Muscle layer of colon (tissue), 2 donors: ENCODE measurements around the gene AQP4.

Experiments
- H3K27ac ChIP-seq: one replicate; pipeline ENCODE4 v1.7.0; 2013; ENCODE audit warnings: low read depth, mild to moderate bottlenecking, low read length, moderate library complexity
- H3K27me3 ChIP-seq, 2 donors: one replicate each; pipeline ENCODE4 v1.7.0; 2013; ENCODE audit warnings: low read length in 2 of 2, mild to moderate bottlenecking in 2 of 2; ENCODE audit not compliant: insufficient read depth in 2 of 2, control insufficient read depth in 1 of 2
- H3K36me3 ChIP-seq: one replicate; pipeline ENCODE4 v1.7.0; 2013; ENCODE audit warnings: mild to moderate bottlenecking, low read length; ENCODE audit not compliant: insufficient read depth
- H3K4me1 ChIP-seq: one replicate; pipeline ENCODE4 v1.7.0; 2013; ENCODE audit warnings: mild to moderate bottlenecking, low read length; ENCODE audit not compliant: insufficient read depth
- H3K4me3 ChIP-seq, 2 donors: one replicate each; pipeline ENCODE4 v1.7.0; 2013; ENCODE audit warnings: low read length in 2 of 2, low read depth in 1 of 2, mild to moderate bottlenecking in 1 of 2, moderate library complexity in 1 of 2
- H3K9ac ChIP-seq: one replicate; pipeline ENCODE4 v1.7.0; 2013; ENCODE audit warnings: low read length
- H3K9me3 ChIP-seq: one replicate; pipeline ENCODE4 v1.7.0; 2013; ENCODE audit warnings: mild to moderate bottlenecking, low read length
- donor health status: abdominal sarcoma.
- donor health status: Adenocarcinoma of cecum.

The AQP4 gene

GRCh38 chr18:26803643-26804042, 61.9 kb downstream of the AQP4 start:
- Histone ChIP-seq H3K27me3 (no peaks in the 10 kb centered on the region), H3K4me1 (no peaks in the 10 kb centered on the region), H3K36me3 (no peaks in the 10 kb centered on the region), H3K9me3 (no peaks in the 10 kb centered on the region), H3K4me3 (no peak overlapping the region), H3K9ac (no peak overlapping the region), H3K27ac (no peak overlapping the region)

DNA sequence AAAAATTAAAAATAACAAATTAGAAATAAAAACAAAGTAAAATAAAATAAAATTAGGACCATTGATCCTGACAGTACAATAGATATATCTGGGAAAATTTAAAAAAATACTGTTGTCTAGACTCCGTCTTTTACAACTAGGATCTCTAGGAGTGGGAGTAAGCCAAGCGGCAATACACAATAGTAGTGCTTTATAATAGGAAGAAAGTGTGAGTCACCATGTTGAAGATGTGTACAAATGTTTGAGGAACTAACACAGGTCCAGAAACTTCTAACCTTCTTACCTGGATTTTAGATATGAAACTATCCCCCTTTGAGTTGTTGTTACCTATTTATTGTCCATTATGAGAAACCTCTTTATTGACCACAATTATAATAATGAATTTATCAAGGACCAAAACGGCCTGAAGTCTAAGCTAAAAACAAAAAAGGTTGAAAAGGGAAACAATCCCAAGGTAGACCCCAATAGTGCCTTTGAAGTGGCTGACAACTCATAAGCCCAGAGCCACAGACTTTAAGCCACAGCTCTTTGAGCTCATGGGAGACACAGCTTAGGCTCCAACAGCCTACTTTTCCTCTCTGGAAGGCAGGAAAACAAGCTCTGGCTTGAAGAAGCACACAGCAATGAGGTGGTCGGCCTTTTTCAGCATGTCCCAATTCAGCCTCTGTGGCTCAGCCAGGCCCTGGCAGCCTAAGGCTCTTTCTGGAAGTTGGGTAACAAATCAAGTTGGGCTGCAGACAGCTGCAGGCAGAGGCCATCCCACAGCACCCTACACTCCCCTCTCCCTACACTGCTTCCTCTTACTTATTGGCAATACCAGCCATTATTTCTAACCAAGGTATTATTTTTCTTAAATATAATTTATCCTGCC, 62.9 kb downstream of the AQP4 start:
- H3K4me3 ChIP-seq = no peak overlapping the region
- no peaks in the 10 kb centered on the region for H3K36me3 ChIP-seq
- H3K4me1 ChIP-seq = no peaks in the 10 kb centered on the region

More for the DNA sequence above, 62.9 kb downstream of the AQP4 start:
- Histone ChIP-seq H3K27ac (no peak overlapping the region), H3K27me3 (no peaks in the 10 kb centered on the region), H3K9me3 (no peaks in the 10 kb centered on the region), H3K9ac (no peak overlapping the region)
